ENCODE data around the gene CYP8B1. TPM values are rescaled to one million over a fixed set of nuclear protein-coding genes. Genes with fewer than 3 reads are reported as not detected.

The CYP8B1 gene
- not detected in 2 replicates for total RNA-seq (2014; rRNA removed; shearing (Covaris generic))
- polyA plus RNA-seq (2014; cell fraction: nucleus; rRNA removed), result not detected in 2 replicates

GRCh38 chr3:42875325-42876151 lies at the start of gene CYP8B1:
Gene CYP8B1, minus strand, starts transcription at chr3:42875879. Its CDS starts 63 bp downstream, at chr3:42875816.
- DNase-seq (ENCODE audit: extremely low read depth, low read depth), result no peak

GRCh38 chr3:42923606-42924005 lies 47.9 kb upstream of the CYP8B1 start:
- no peak for DNase-seq (ENCODE audit: extremely low read depth, low read depth)

GRCh38 chr3:42914771-42915515 lies 39.3 kb upstream of the CYP8B1 start:
- DNase-seq (ENCODE audit: extremely low read depth, low read depth), result no peak

- no peak for DNase-seq (ENCODE audit: extremely low read depth, low read depth)
Observed at GRCh38 chr3:42911551-42911950, 35.9 kb upstream of the CYP8B1 start.

- DNase-seq (ENCODE audit: extremely low read depth, low read depth), result no peak
Observed at GRCh38 chr3:42908675-42909074, 33.0 kb upstream of the CYP8B1 start.

- no peak for DNase-seq (ENCODE audit: extremely low read depth, low read depth)
Observed at GRCh38 chr3:42906848-42907183, 31.1 kb upstream of the CYP8B1 start.

GRCh38 chr3:42906070-42906847 lies 30.6 kb upstream of the CYP8B1 start, which contains the start of gene ZNF662:
Gene ZNF662, plus strand, starts transcription at chr3:42906142. Its CDS starts 1,973 bp downstream, at chr3:42908115.
- DNase-seq (ENCODE audit: extremely low read depth, low read depth), result no peak

- no peak for DNase-seq (ENCODE audit: extremely low read depth, low read depth)
Observed at GRCh38 chr3:42905740-42906069, 30.0 kb upstream of the CYP8B1 start.

- DNase-seq (ENCODE audit: extremely low read depth, low read depth), result no peak
Observed at GRCh38 chr3:42904076-42904475, 28.4 kb upstream of the CYP8B1 start.

- DNase-seq (ENCODE audit: extremely low read depth, low read depth), result no peak
Observed at GRCh38 chr3:42902257-42902656, 26.6 kb upstream of the CYP8B1 start.

- DNase-seq (ENCODE audit: extremely low read depth, low read depth), result no peak
Observed at GRCh38 chr3:42901073-42901415, 25.4 kb upstream of the CYP8B1 start.

GRCh38 chr3:42900226-42901072 lies 24.8 kb upstream of the CYP8B1 start:
- DNase-seq (ENCODE audit: extremely low read depth, low read depth), result no peak

GRCh38 chr3:42898896-42899675 lies 23.4 kb upstream of the CYP8B1 start:
- no peak for DNase-seq (ENCODE audit: extremely low read depth, low read depth)

GRCh38 chr3:42895580-42895868 lies 19.8 kb upstream of the CYP8B1 start:
- DNase-seq (ENCODE audit: extremely low read depth, low read depth), result no peak

GRCh38 chr3:42894698-42895579 lies 19.3 kb upstream of the CYP8B1 start:
- DNase-seq (ENCODE audit: extremely low read depth, low read depth), result no peak

GRCh38 chr3:42892807-42893206 lies 17.1 kb upstream of the CYP8B1 start:
- no peak for DNase-seq (ENCODE audit: extremely low read depth, low read depth)

- DNase-seq (ENCODE audit: extremely low read depth, low read depth), result no peak
Observed at GRCh38 chr3:42892169-42892568, 16.5 kb upstream of the CYP8B1 start.

- DNase-seq (ENCODE audit: extremely low read depth, low read depth), result no peak
Observed at GRCh38 chr3:42891042-42891441, 15.4 kb upstream of the CYP8B1 start.

- DNase-seq (ENCODE audit: extremely low read depth, low read depth), result no peak
Observed at GRCh38 chr3:42887084-42887483, 11.4 kb upstream of the CYP8B1 start.
